ENCODE data around the gene TDRD1.
A peak's percentile ranks its signal among the peaks of the same experiment; 100 is the strongest.

TDRD1 gene

DNA sequence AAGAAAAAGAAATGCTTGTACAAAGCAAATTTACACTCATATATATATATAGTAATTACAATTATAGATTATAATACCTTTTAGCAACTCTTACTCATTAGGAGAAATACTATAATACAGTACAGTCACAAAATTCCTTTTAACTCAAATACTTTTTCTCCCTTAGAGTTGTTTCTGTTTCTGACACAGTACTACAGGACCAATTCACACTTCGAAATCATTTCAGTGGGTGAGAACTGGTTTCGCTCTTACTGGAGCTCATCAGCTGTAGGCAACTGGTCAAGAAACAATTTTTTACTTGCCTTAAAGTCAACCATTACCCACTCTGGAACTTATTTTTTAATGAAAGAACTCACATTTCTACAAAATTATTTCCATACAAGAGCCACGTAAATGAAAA lies 11.2 kb upstream of the TDRD1 start:
- no peaks in the 10 kb centered on the region for H3K27me3 ChIP-seq (ENCODE audit: low read depth)
- in situ Hi-C loops (cut with MboI; ENCODE audit: low sequenced_read_pairs), result no loop called here
- peaks cover 4% of the 10 kb centered on the region; the same call in 1 of the 2 replicates for H3K9me3 ChIP-seq
- no peak for DNase-seq (ENCODE audit: low spot score in 2 of 2)
- H3K36me3 ChIP-seq (replicated peaks), result no peaks in the 10 kb centered on the region; the same call in 1 of the 2 replicates
- peaks cover 23% of the 10 kb centered on the region for H3K4me1 ChIP-seq
- no peak overlapping the region for H3K4me3 ChIP-seq

DNA sequence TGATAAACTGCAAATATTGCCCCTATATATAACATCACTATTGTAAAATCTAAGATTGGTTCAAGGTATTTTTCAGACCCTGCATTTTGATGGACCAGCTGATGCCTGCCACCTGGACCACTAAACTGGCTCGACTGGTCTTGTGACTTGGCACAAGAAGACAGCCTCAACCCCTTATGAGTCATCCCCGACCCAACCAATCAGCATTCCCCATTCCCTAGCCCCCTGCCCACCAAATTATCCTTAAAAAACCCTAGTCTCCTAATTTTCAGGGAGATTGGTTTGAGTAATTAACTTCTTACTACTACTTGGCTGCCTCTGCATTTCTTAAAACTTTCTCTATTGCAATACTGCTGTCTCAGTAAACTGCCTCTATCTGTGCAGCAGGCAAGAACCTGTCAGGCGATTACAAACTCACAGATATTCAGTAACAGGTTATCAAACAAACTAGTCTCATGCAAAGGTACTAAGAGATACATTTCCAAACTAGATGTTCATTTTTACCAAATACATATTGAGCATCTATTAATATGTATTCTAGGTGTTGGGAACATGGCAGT lies 10.6 kb upstream of the TDRD1 start:
- no peaks in the 10 kb centered on the region for H3K27me3 ChIP-seq (ENCODE audit: low read depth)
- no peak overlapping the region for H3K4me3 ChIP-seq
- in situ Hi-C loops (cut with MboI; ENCODE audit: low sequenced_read_pairs), result no loop called here
- H3K36me3 ChIP-seq (replicated peaks), result no peaks in the 10 kb centered on the region; the same call in 1 of the 2 replicates
- H3K9me3 ChIP-seq, result peaks cover 4% of the 10 kb centered on the region; the same call in 1 of the 2 replicates
- DNase-seq (ENCODE audit: low spot score in 2 of 2), result no peak
- H3K4me1 ChIP-seq, result peaks cover 24% of the 10 kb centered on the region

DNA sequence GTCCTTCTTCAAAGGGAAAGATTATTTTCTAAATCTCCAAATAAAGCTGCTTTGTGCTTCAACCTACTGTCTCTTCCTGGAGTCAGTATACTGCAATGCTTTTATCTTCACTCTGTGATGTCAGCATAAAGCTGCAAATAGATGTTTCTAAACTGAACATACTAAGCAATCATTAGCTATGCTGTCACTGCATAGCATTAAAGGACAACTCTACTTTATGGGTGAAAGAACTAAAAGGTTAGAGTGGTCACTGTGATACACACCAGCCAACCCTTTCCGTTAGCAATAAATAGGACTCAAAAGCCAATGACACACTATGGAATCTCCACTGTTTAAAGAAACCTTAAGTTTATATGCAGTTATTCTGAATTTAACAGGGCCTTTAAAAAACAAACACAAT lies 6.9 kb upstream of the TDRD1 start:
- Histone ChIP-seq H3K36me3 (replicated peaks) (no peaks in the 10 kb centered on the region), H3K4me1 (peaks cover 15% of the 10 kb centered on the region), H3K9me3 (peaks cover 4% of the 10 kb centered on the region; the same call in 1 of the 2 replicates), H3K27me3 (ENCODE audit: low read depth) (no peaks in the 10 kb centered on the region), H3K4me3 (peak overlapping the region; percentile 93; the same call in 1 of the 2 replicates)
- DNase-seq (ENCODE audit: low spot score in 2 of 2), result peak in 1 of 2 experiments; percentile 13
- in situ Hi-C loops (cut with MboI; ENCODE audit: low sequenced_read_pairs), result no loop called here

DNA sequence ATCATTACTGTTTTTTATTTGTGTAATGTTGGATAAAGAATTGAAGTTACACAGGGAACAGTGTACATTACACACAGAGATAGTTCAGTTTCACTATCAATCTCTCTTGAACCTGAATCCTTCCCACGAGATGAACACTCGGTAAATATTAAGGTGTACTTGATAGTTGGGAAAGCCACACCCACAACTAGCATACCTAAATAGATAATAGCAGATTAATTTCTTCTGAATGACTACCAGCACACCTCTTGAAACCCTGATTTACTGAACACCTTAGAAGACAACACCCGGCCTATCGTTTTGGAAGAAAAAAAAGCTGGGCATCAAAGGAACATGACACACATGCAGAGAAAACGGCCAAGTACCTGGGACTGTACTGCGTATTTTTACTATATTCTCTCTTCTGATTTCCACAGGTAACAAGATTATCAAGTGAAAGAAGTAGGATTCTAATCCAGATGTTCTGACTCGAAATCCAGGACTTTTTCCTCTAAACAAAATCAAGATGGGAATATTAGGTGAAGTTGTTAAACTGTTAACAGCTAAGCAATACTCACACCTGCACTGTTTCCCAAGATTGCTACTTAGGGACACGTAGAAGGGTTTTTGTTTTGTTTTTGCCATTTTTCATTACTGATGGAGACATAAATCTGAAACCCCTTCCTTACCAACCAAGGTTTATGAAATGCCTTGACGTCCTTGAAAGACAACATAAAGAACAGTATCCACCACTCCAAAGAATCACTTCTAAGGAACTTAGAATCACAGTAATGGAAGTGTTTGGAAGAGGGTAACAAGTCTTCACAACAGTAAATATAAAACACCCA lies 6.2 kb upstream of the TDRD1 start:
- no peaks in the 10 kb centered on the region for H3K27me3 ChIP-seq (ENCODE audit: low read depth)
- DNase-seq (ENCODE audit: low spot score in 2 of 2), result no peak
- peaks cover 4% of the 10 kb centered on the region; the same call in 1 of the 2 replicates for H3K9me3 ChIP-seq
- in situ Hi-C loops (cut with MboI; ENCODE audit: low sequenced_read_pairs), result no loop called here
- peak overlapping the region; percentile 93 for H3K4me3 ChIP-seq
- no peaks in the 10 kb centered on the region for H3K36me3 ChIP-seq (replicated peaks)
- H3K4me1 ChIP-seq, result peaks cover 15% of the 10 kb centered on the region

DNA sequence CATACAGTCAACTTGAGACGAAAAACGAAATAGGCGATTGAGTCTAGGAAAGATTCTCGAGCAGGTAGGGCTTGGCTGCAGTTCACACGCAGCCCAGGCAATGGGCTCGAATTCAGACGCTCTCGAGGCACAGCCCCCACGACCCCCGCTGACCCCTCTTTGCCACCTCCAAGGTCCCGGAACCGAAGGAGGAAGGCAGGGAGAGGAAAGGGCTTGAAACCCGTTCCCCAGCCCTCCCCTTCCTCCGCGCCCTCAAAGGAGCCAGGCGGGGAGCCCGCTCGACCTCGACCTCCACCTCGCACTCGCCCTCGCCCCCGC lies 5.6 kb upstream of the TDRD1 start:
- no peak for DNase-seq (ENCODE audit: low spot score in 2 of 2)
- in situ Hi-C loops (cut with MboI; ENCODE audit: low sequenced_read_pairs), result no loop called here

DNA sequence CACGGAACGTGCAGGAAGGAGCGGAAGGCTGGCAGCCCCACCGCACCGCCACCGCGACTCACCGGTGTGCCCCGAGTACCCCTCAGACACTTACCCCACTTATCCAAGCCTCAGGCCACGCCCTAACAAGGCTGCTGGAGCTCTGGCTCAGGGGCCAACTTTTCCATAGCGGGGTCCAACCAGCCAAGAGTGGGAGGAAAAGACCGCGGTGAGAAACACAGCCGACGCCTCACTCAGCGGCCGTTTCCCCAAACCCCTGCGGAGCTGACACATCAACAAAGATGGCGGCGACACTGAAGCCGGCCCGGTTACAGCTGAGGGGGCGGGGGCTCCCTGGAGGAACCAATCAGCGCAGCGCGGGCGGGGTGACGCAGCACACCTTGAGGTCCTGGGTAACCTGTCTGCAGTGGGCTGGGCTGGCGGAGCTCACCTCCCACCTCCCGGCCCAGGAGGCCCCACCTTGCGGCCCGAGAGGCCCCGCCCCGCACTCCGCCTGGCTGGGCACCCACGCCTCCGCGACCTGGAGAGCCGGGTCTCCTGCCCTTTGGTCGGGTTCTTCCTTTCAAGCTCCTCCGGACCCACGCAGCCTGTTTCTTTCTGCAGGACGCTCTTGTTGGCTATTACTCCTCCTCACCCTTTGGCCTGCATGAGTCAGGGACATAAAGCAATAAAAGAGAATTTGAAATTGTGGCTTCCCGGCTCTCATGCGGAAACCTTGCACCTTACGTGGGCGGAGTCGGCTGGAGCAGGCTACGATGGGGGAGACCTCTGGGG lies 5.0 kb upstream of the TDRD1 start, which contains the start of gene CCDC186:
Gene CCDC186 (minus strand): TSS at position 283 of the 774 bp plus-strand sequence. CDS start 10,935 bp downstream, outside the sequence.
- no peaks in the 10 kb centered on the region for H3K27me3 ChIP-seq (ENCODE audit: low read depth)
- H3K36me3 ChIP-seq (replicated peaks), result no peaks in the 10 kb centered on the region
- H3K4me3 ChIP-seq, result peak within 1 kb of the TSS; percentile 93
- DNase-seq (ENCODE audit: low spot score in 2 of 2), result peak; percentile 91 to 97
- in situ Hi-C loops (cut with MboI; ENCODE audit: low sequenced_read_pairs), result no loop called here
- H3K9me3 ChIP-seq, result no peaks in the 10 kb centered on the region
- peaks cover 15% of the 10 kb centered on the region for H3K4me1 ChIP-seq

More for the DNA sequence above, 5.6 kb upstream of the TDRD1 start:
- Histone ChIP-seq H3K36me3 (replicated peaks) (no peaks in the 10 kb centered on the region), H3K4me3 (peak overlapping the region; percentile 93), H3K4me1 (peaks cover 15% of the 10 kb centered on the region), H3K27me3 (ENCODE audit: low read depth) (no peaks in the 10 kb centered on the region), H3K9me3 (peaks cover 3% of the 10 kb centered on the region; the same call in 1 of the 2 replicates)

DNA sequence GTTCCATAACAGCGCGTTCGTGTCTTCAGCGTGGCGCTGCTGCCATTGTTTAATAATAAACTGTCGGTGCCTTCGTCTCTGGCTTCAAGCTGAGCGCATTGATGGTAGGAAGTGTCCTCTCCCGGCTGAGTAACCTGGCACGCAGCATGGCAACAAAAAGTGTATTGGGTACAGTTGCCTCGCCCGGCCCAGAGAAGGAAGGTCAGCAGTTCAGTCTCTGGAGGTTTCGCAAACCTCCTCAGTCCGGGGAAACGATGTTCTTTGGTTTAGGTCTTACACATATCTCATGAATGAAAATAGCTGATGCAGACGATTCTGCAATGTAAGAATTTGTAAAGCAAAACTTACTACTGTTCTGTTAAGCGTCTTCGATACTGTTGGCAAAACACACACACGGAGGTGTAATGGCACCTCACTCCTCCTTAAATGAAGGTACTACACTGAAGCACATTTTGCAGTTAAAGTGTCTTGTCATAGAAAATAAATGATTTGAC lies 4.4 kb upstream of the TDRD1 start:
- Histone ChIP-seq H3K4me3 (peak overlapping the region; percentile 93), H3K36me3 (replicated peaks) (no peaks in the 10 kb centered on the region), H3K27me3 (ENCODE audit: low read depth) (no peaks in the 10 kb centered on the region), H3K4me1 (peaks cover 15% of the 10 kb centered on the region), H3K9me3 (no peaks in the 10 kb centered on the region)
- DNase-seq (ENCODE audit: low spot score in 2 of 2), result no peak
- in situ Hi-C loops (cut with MboI; ENCODE audit: low sequenced_read_pairs), result no loop called here

DNA sequence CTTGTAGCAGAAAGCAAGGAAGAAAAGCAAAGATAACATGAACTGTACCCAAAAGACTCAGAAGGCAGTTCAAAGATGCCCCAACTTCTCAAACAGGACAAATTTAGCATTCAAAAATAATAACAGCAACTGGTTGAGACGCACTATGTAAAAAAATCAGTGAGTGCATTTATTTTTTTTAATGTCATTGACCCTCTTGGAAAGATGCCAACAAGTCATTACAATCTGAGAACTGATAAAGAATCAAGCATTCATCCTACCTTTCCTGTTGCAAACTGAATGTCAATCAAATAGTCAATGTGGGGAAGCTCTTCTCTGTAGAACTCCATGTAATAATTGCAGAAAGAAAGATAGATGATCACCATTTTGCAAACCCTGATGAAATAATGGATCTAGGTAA lies 3.5 kb upstream of the TDRD1 start:
- in situ Hi-C loops (cut with MboI; ENCODE audit: low sequenced_read_pairs), result no loop called here
- no peaks in the 10 kb centered on the region for H3K27me3 ChIP-seq (ENCODE audit: low read depth)
- H3K4me1 ChIP-seq, result peaks cover 15% of the 10 kb centered on the region

DNA sequence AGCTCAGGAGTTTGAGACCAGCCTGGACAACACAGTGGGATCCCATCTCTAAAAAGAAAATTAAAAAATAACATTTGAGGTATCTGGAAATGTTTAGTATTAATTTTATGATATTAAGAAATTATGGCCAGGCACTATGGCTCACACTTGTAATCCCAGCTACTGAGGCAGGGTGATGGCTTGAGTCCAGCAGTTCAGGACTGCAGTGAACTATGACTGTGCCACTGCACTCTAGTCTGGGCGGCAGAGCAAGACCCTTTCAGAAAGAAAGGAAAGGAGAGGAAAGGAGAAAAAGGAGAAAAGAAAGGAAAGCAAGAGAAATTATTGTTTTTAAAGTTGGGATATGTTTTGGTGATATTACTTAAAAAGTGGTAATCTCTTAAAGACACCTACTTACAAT lies 2.6 kb upstream of the TDRD1 start:
- Histone ChIP-seq H3K36me3 (replicated peaks) (no peaks in the 10 kb centered on the region), H3K9me3 (no peaks in the 10 kb centered on the region), H3K4me3 (no peak overlapping the region), H3K4me1 (peaks cover 15% of the 10 kb centered on the region), H3K27me3 (ENCODE audit: low read depth) (no peaks in the 10 kb centered on the region)
- in situ Hi-C loops (cut with MboI; ENCODE audit: low sequenced_read_pairs), result no loop called here
- DNase-seq (ENCODE audit: low spot score in 2 of 2), result no peak

More for the DNA sequence above, 3.5 kb upstream of the TDRD1 start:
- H3K36me3 ChIP-seq (replicated peaks), result no peaks in the 10 kb centered on the region
- no peak overlapping the region for H3K4me3 ChIP-seq
- no peak for DNase-seq (ENCODE audit: low spot score in 2 of 2)
- no peaks in the 10 kb centered on the region for H3K9me3 ChIP-seq

DNA sequence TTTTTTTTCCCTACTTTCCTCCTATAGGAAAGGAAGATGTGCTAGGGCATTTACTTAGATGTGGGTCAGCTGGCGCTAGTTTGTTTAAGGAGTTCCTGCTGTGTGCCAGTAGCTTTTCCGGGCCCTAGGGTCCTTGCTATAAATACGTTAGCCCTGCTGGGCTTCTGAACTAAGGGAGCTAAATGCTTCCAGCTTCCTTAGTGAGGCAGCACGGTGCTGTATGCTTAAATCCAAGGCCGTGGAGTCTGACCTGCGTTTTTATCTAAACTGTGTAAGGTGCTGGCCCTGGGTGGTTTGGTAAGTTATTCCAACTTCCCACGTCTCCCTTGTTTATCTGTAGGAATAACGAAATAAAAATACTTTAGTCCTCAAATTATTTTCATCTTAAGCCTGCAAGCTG lies 594 bp downstream of the TDRD1 start:
- Histone ChIP-seq H3K9me3 (no peaks in the 10 kb centered on the region), H3K36me3 (replicated peaks) (no peaks in the 10 kb centered on the region), H3K27me3 (ENCODE audit: low read depth) (no peaks in the 10 kb centered on the region), H3K4me1 (no peaks in the 10 kb centered on the region), H3K4me3 (no peak overlapping the region)
- in situ Hi-C loops (cut with MboI; ENCODE audit: low sequenced_read_pairs), result no loop called here
- no peak for DNase-seq (ENCODE audit: low spot score in 2 of 2)

DNA sequence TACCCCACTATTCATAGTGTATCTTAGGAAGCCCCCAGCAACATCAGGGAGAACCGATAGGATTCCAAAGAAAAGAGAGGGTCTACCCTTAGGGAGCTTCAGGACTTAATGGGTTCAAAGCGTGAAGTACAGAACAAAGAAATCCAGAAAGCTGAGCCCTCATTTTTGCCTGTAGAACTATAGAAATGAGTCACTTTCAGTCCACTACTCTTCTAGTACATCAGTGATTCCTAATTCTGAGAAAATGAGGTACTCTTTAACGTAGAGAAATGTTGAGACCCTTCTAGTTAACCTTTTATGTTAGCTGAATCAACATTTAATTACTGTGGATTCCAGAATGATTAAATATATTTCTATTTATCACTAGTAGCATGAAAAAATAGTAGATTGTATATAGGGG lies 1.8 kb downstream of the TDRD1 start:
- no peaks in the 10 kb centered on the region for H3K4me1 ChIP-seq
- in situ Hi-C loops (cut with MboI; ENCODE audit: low sequenced_read_pairs), result no loop called here
- no peaks in the 10 kb centered on the region for H3K9me3 ChIP-seq
- no peak for DNase-seq (ENCODE audit: low spot score in 2 of 2)
- no peaks in the 10 kb centered on the region for H3K36me3 ChIP-seq (replicated peaks)
- H3K27me3 ChIP-seq (ENCODE audit: low read depth), result no peaks in the 10 kb centered on the region
- H3K4me3 ChIP-seq, result no peak overlapping the region

DNA sequence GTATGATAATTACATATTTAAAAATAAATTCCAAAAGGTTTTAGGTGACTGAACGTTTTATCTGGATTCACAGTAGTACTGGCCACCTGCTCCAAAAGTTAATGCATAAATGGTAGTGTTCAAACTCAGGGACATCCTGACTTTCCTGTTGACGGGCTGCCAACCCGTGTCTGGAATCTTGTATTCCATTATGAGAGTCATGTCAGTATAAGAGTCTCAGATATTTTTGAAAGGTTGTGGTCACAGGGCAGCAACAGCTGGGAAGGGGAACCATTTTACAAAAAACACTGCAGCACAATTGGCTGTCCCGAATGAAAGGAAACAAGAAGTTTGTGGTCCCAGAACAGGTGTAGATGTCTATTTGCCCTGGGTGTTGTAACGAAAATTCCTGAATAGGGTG lies 2.8 kb downstream of the TDRD1 start:
- Histone ChIP-seq H3K9me3 (no peaks in the 10 kb centered on the region), H3K4me3 (no peak overlapping the region), H3K36me3 (replicated peaks) (no peaks in the 10 kb centered on the region), H3K4me1 (no peaks in the 10 kb centered on the region), H3K27me3 (ENCODE audit: low read depth) (no peaks in the 10 kb centered on the region)
- in situ Hi-C loops (cut with MboI; ENCODE audit: low sequenced_read_pairs), result no loop called here
- no peak for DNase-seq (ENCODE audit: low spot score in 2 of 2)

DNA sequence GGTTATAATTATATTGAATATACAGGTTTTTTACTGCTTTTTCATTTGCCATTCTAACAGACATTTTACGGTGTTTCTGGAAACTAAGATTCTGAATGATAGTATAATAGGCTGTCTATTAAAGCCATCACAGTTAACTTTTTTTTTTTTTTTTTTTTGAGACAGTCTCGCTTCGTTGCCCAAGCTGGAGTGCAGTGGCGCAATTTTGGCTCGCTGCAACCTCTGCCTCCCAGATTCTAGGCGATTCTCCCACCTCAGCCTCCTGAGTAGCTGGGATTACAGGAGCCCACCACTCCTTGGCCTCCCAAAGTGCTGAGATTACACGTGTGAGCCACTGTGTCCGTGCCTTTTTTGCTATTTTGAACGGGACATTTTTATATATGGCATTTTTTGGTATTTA lies 4.4 kb downstream of the TDRD1 start:
- in situ Hi-C loops (cut with MboI; ENCODE audit: low sequenced_read_pairs), result no loop called here
- Histone ChIP-seq H3K4me1 (no peaks in the 10 kb centered on the region), H3K4me3 (no peak overlapping the region), H3K27me3 (ENCODE audit: low read depth) (peaks cover 3% of the 10 kb centered on the region; the same call in 1 of the 2 replicates), H3K9me3 (no peaks in the 10 kb centered on the region), H3K36me3 (replicated peaks) (no peaks in the 10 kb centered on the region)
- DNase-seq (ENCODE audit: low spot score in 2 of 2), result no peak
